ENCODE measurements around the gene C17orf107. TPM values are rescaled to one million over a fixed set of nuclear protein-coding genes. Genes with fewer than 3 reads are reported as not detected.

Gene C17orf107
- total and polyA plus RNA-seq, 2 of the 13 experiments (the other 11 are each of a cell fraction or from before 2014, with no cell fraction given): 0.20 to 0.59 TPM

GRCh38 chr17:4934173-4934979 is 35.0 kb downstream of the C17orf107 start (continued):
- TF ChIP-seq JUNB (CRISPR knock-in tag; IDR thresholded peaks at IDR 0.05; ENCODE audit: borderline replicate concordance): no peak
- TF ChIP-seq ZFAT (CRISPR knock-in tag; conservative IDR thresholded peaks at IDR 0.05): no peak
- TF ChIP-seq PATZ1 (CRISPR knock-in tag; IDR thresholded peaks at IDR 0.05): no peak
- TF ChIP-seq FOXA3 (CRISPR knock-in tag; IDR thresholded peaks at IDR 0.05): 0 out of 2 replicates have a peak, but pooled peaks have one; percentile 19
- no peak for TF ChIP-seq MEIS1 (CRISPR knock-in tag; IDR thresholded peaks at IDR 0.05; ENCODE audit: borderline replicate concordance)
- no peak for TF ChIP-seq KAT7 (CRISPR knock-in tag; IDR thresholded peaks at IDR 0.05; ENCODE audit: borderline replicate concordance)
- TF ChIP-seq ZNF513 (CRISPR knock-in tag; conservative IDR thresholded peaks at IDR 0.05): no peak
- peak; percentile 41 for TF ChIP-seq MED8 (CRISPR knock-in tag; IDR thresholded peaks at IDR 0.05; ENCODE audit: insufficient replicate concordance)
- TF ChIP-seq GATA4 (IDR thresholded peaks at IDR 0.05; ENCODE audit: borderline replicate concordance, low read depth): no peak
- TF ChIP-seq ZNF770 (CRISPR knock-in tag; IDR thresholded peaks at IDR 0.05): peak; percentile 65
- peak; percentile 80; the same call in 1 of the 2 replicates for TF ChIP-seq ZFP91 (CRISPR knock-in tag; IDR thresholded peaks at IDR 0.05; ENCODE audit: borderline replicate concordance)
- peak; percentile 47; the same call in 1 of the 2 replicates for TF ChIP-seq ZFY (CRISPR knock-in tag; IDR thresholded peaks at IDR 0.05)
- no peak for TF ChIP-seq ZSCAN12 (CRISPR knock-in tag; IDR thresholded peaks at IDR 0.05)
- TF ChIP-seq ZNF503 (CRISPR knock-in tag; IDR thresholded peaks at IDR 0.05): no peak
- no peak for TF ChIP-seq CREB3 (CRISPR knock-in tag; IDR thresholded peaks at IDR 0.05)

All from HepG2 (cell line).